IMR-90 (cell line): ENCODE data around the gene SLC22A7. TPM values are rescaled to one million over a fixed set of nuclear protein-coding genes. Genes with fewer than 3 reads are reported as not detected.
A peak's percentile ranks its signal among the peaks of the same experiment; 100 is the strongest.

Experiments used
- ATAC-seq: fragments of 200-7000 bp; cut with Tn5 transposase; 2 replicates; pipeline ENCODE4 v1.9.1; 2020; ENCODE audit warnings: low read depth, mild to moderate bottlenecking, moderate library complexity
- BruUV-seq: library from RNA; stranded (reverse); fragments of 400-500 nt; replicated peaks from 2 replicates; lab custom pipeline; 2021; lab: Mats Ljungman, UMichigan
- CTCF ChIA-PET: fragments of 300-600 bp; formaldehyde crosslinking; extraction: SDS; loops from one replicate; lab custom pipeline; 2021; ENCODE audit warnings: antibody characterized with exemption; lab: Yijun Ruan, JAX
- POLR2A ChIA-PET: fragments of 300-600 bp; sonication (Branson Sonifier 250); formaldehyde crosslinking; loops from one replicate; lab custom pipeline; 2022; ENCODE audit warnings: antibody characterized with exemption; ENCODE audit not compliant: unreplicated experiment; lab: Charles Lee
- DNase-seq: peaks from one replicate; pipeline ENCODE4 v3.0.0; 2013
- H2AFZ ChIP-seq: replicated peaks from 2 replicates; pipeline ENCODE3; 2013; ENCODE audit warnings: low read length, mild to moderate bottlenecking; ENCODE audit not compliant: poor library complexity
- H2AK5ac ChIP-seq: 2 replicates; pipeline ENCODE4 v1.6.1; 2013; ENCODE audit warnings: low read depth, low read length, inconsistent platforms
- H2AK9ac ChIP-seq: replicated peaks from 2 replicates; pipeline ENCODE3; 2013; ENCODE audit warnings: mild to moderate bottlenecking, low read depth, low read length, moderate library complexity; ENCODE audit not compliant: poor library complexity
- H2BK120ac ChIP-seq: 2 replicates; pipeline ENCODE4 v1.6.1; 2013; ENCODE audit warnings: low read depth, low read length, inconsistent platforms
- H2BK15ac ChIP-seq: 3 replicates; pipeline ENCODE4 v1.6.1; 2013; ENCODE audit warnings: low read depth, low read length, inconsistent platforms
- H2BK20ac ChIP-seq: 2 replicates; pipeline ENCODE4 v1.6.1; 2013; ENCODE audit warnings: low read depth, mild to moderate bottlenecking, inconsistent platforms, low read length, moderate library complexity
- H2BK5ac ChIP-seq: 2 replicates; pipeline ENCODE4 v1.6.1; 2013; ENCODE audit warnings: mild to moderate bottlenecking, low read depth, low read length, inconsistent platforms; ENCODE audit not compliant: poor library complexity, severe bottlenecking
- H3K14ac ChIP-seq: replicated peaks from 2 replicates; pipeline ENCODE4 v1.6.1; 2013; ENCODE audit warnings: low read depth, low read length, inconsistent platforms
- H3K18ac ChIP-seq: 2 replicates; pipeline ENCODE4 v1.6.1; 2013; ENCODE audit warnings: low read depth, low read length, control low read depth
- H3K23ac ChIP-seq: 2 replicates; pipeline ENCODE4 v1.6.1; 2013; ENCODE audit warnings: low read depth, low read length, inconsistent platforms
- H3K27ac ChIP-seq: 2 replicates; pipeline ENCODE4 v1.5.1; 2013; ENCODE audit warnings: mild to moderate bottlenecking, control low read depth, low read length; ENCODE audit not compliant: insufficient read depth
- H3K27me3 ChIP-seq: 2 replicates; pipeline ENCODE4 v1.6.1; 2013; ENCODE audit warnings: low read length; ENCODE audit not compliant: control insufficient read depth, insufficient read depth
- H3K36me3 ChIP-seq: 2 replicates; pipeline ENCODE4 v1.6.1; 2013; ENCODE audit warnings: low read length, mixed read lengths; ENCODE audit not compliant: control insufficient read depth, insufficient read depth
- H3K4ac ChIP-seq: 2 replicates; pipeline ENCODE4 v1.6.1; 2013; ENCODE audit warnings: low read depth, low read length, inconsistent platforms
- H3K4me1 ChIP-seq: 2 replicates; pipeline ENCODE4 v1.6.1; 2013; ENCODE audit warnings: low read length, mixed read lengths; ENCODE audit not compliant: control insufficient read depth, insufficient read depth
- H3K4me2 ChIP-seq: 2 replicates; pipeline ENCODE4 v1.6.1; 2013; ENCODE audit warnings: low read depth, mild to moderate bottlenecking, control low read depth, low read length, moderate library complexity
- H3K4me3 ChIP-seq: 2 replicates; pipeline ENCODE4 v1.5.1; 2013; ENCODE audit warnings: low read depth, mild to moderate bottlenecking, control low read depth, low read length, moderate library complexity; ENCODE audit not compliant: insufficient read depth
- H3K56ac ChIP-seq: 2 replicates; pipeline ENCODE4 v1.6.1; 2013; ENCODE audit warnings: low read length, inconsistent platforms; ENCODE audit not compliant: insufficient read depth; ENCODE audit errors: extremely low read depth
- H3K79me1 ChIP-seq, 2 experiments: 2 replicates each; pipeline ENCODE4 v1.6.1; 2013; ENCODE audit warnings: low read length in 2 of 2, inconsistent platforms in 1 of 2, low read depth in 1 of 2
- H3K9ac ChIP-seq: 2 replicates; pipeline ENCODE4 v1.6.1; 2013; ENCODE audit warnings: low read depth, low read length, control low read depth
- H3K9me1 ChIP-seq: 2 replicates; pipeline ENCODE4 v1.6.1; 2013; ENCODE audit warnings: low read length, inconsistent platforms; ENCODE audit not compliant: insufficient read depth
- H3K9me3 ChIP-seq: 2 replicates; pipeline ENCODE4 v1.6.1; 2013; ENCODE audit warnings: low read length; ENCODE audit not compliant: control insufficient read depth, insufficient read depth
- H4K20me1 ChIP-seq: 2 replicates; pipeline ENCODE4 v1.6.1; 2013; ENCODE audit warnings: low read length, inconsistent platforms; ENCODE audit not compliant: insufficient read depth
- H4K5ac ChIP-seq: 2 replicates; pipeline ENCODE4 v1.6.1; 2013; ENCODE audit warnings: mild to moderate bottlenecking, low read depth, low read length, control low read depth
- H4K8ac ChIP-seq, 2 experiments: 2 replicates each; pipeline ENCODE4 v1.6.1; 2013; ENCODE audit warnings: low read depth in 2 of 2, low read length in 2 of 2, control low read depth in 1 of 2, inconsistent platforms in 1 of 2
- H4K91ac ChIP-seq: 2 replicates; pipeline ENCODE4 v1.6.1; 2013; ENCODE audit warnings: low read depth, low read length, inconsistent platforms; ENCODE audit not compliant: insufficient read depth
- CEBPB ChIP-seq: IDR thresholded peaks from 2 replicates; pipeline ENCODE4 v1.6.1; 2012; ENCODE audit warnings: low read depth, low read length, improper control_type of control experiment
- FOS ChIP-seq: fragments of 150-350 bp; IDR thresholded peaks from 2 replicates; pipeline ENCODE4 v1.6.1; 2016; ENCODE audit warnings: low read depth, low read length
- MAFK ChIP-seq: IDR thresholded peaks from 2 replicates; pipeline ENCODE4 v1.6.1; 2012; ENCODE audit warnings: low read depth, low read length, improper control_type of control experiment
- NFE2L2 ChIP-seq: fragments of 150-350 bp; IDR thresholded peaks from 2 replicates; pipeline ENCODE4 v1.6.1; 2016; ENCODE audit warnings: low read depth, mild to moderate bottlenecking, low read length
- RAD21 ChIP-seq: IDR thresholded peaks from 2 replicates; pipeline ENCODE4 v1.6.1; 2012; ENCODE audit warnings: low read length, improper control_type of control experiment
- RCOR1 ChIP-seq: IDR thresholded peaks from 2 replicates; pipeline ENCODE4 v1.6.1; 2012; ENCODE audit warnings: mild to moderate bottlenecking, low read length, improper control_type of control experiment; ENCODE audit not compliant: insufficient replicate concordance
- RFX5 ChIP-seq: IDR thresholded peaks from 2 replicates; pipeline ENCODE4 v1.8.0; 2012; ENCODE audit warnings: low read depth, mild to moderate bottlenecking, low read length, moderate library complexity
- USF2 ChIP-seq: fragments of 150-350 bp; IDR thresholded peaks from 2 replicates; pipeline ENCODE4 v1.6.1; 2017; ENCODE audit warnings: mild to moderate bottlenecking, antibody characterized with exemption, low read length, low read depth
- dilution Hi-C: fragments of 300-500 bp; cut with HindIII; formaldehyde crosslinking; loops from one replicate; pipeline ENCODE4 v1.14.3; 2018; ENCODE audit warnings: low sequenced_read_pairs; ENCODE audit not compliant: unreplicated experiment
- in situ Hi-C: fragments of 300-500 bp; cut with MboI; formaldehyde crosslinking; loops from 3 replicates; pipeline ENCODE4 v1.14.3; 2019; ENCODE audit warnings: low sequenced_read_pairs, inconsistent platforms, mixed read lengths
- intact Hi-C: fragments of 100-400 bp; cut with micrococcal nuclease; formaldehyde crosslinking; loops from 2 replicates; pipeline ENCODE4 v1.10.0; 2022
- polyA plus RNA-seq, 3 experiments: library from polyadenylated mRNA; depleted of rRNA; stranded (reverse); fragments of >200 nt; gene quantifications; 2 replicates each; pipeline ENCODE4 v1.2.3, GENCODE V29; 2012; ENCODE audit warnings: low replicate concordance in 1 of 3
- total RNA-seq: library from RNA; depleted of rRNA; stranded (reverse); fragments of >200 nt; gene quantifications from 2 replicates; pipeline ENCODE4 v1.2.3, GENCODE V29; 2012

SLC22A7 gene
- total and polyA plus RNA-seq, 2 of the 4 experiments (the other 2 are of a cell fraction), result not detected

- no peaks in the 10 kb centered on the region for H3K9me3 ChIP-seq
- no peaks in the 10 kb centered on the region; the same call in 1 of the 2 replicates for H4K20me1 ChIP-seq
- no peaks in the 10 kb centered on the region; the same call in 1 of the 2 replicates for H3K4me1 ChIP-seq
- H3K27me3 ChIP-seq, result peaks cover 39% of the 10 kb centered on the region
- H3K56ac ChIP-seq, result no peak overlapping the region
- intact Hi-C loops, result no loop called here
- no peak overlapping the region for H2AK9ac ChIP-seq
- no peak overlapping the region for H3K4me3 ChIP-seq
- no peak overlapping the region for H2BK120ac ChIP-seq
- no peak for DNase-seq
- TF ChIP-seq RCOR1, result no peak
- TF ChIP-seq RAD21, result no peak
- no peak for TF ChIP-seq FOS
- TF ChIP-seq NFE2L2, result peak; percentile 42; the same call in 1 of the 2 replicates
- TF ChIP-seq MAFK, result no peak
- no peak for TF ChIP-seq CEBPB
- no peak for TF ChIP-seq RFX5
- TF ChIP-seq USF2, result no peak
- no peaks in the 10 kb centered on the region for H3K36me3 ChIP-seq
- H3K4ac ChIP-seq, result no peak overlapping the region
- H3K4me2 ChIP-seq, result no peak overlapping the region
- no peak overlapping the region for H3K27ac ChIP-seq
- H3K9ac ChIP-seq, result no peak overlapping the region
- H3K9me1 ChIP-seq, result no peaks in the 10 kb centered on the region
- in situ Hi-C loops, result no loop called here
- dilution Hi-C loops, result no loop called here
- H4K8ac ChIP-seq, result no peak overlapping the region
- no peaks in the 10 kb centered on the region for H3K79me1 ChIP-seq
- POLR2A ChIA-PET, result interaction anchor here (0.6 kb wide), 1 partner anchor 29 kb away, joined by 5 read pairs; no protein-coding TSS in a partner anchor
- H4K5ac ChIP-seq, result no peak overlapping the region
- H3K23ac ChIP-seq, result no peak overlapping the region
- no TSS peak for BruUV-seq
- H2BK20ac ChIP-seq, result no peak overlapping the region
- H3K14ac ChIP-seq, result no peak overlapping the region
- no peak for ATAC-seq
- CTCF ChIA-PET, result no interaction called here
- H2BK15ac ChIP-seq, result no peak overlapping the region
- H4K91ac ChIP-seq, result no peak overlapping the region
- no peak overlapping the region for H2AFZ ChIP-seq
- H2AK5ac ChIP-seq, result no peak overlapping the region
- H2BK5ac ChIP-seq, result no peak overlapping the region
- no peak overlapping the region for H3K18ac ChIP-seq
Observed at GRCh38 chr6:43310624-43311023, 12.6 kb downstream of the SLC22A7 start.
